NK-92 (cell line): Measurements from ENCODE around the gene TLCD5.

Source experiments
- DNase-seq: peaks from one replicate; lab custom pipeline; 2025; ENCODE audit not compliant: unreplicated experiment; lab: John Stamatoyannopoulos, UW

Gene TLCD5

GRCh38 chr11:120307476-120307875 lies 17.6 kb upstream of the TLCD5 start:
- no peak for DNase-seq

- DNase-seq: no peak
Observed at GRCh38 chr11:120308081-120308480, 17.0 kb upstream of the TLCD5 start.

GRCh38 chr11:120310870-120311269 lies 14.2 kb upstream of the TLCD5 start:
- no peak for DNase-seq

GRCh38 chr11:120314861-120315260 lies 10.2 kb upstream of the TLCD5 start:
- no peak for DNase-seq

GRCh38 chr11:120316880-120317688 lies 8.0 kb upstream of the TLCD5 start:
- DNase-seq: no peak

GRCh38 chr11:120317689-120318480 lies 7.2 kb upstream of the TLCD5 start:
- DNase-seq: no peak

- no peak for DNase-seq
Observed at GRCh38 chr11:120318906-120319305, 6.2 kb upstream of the TLCD5 start.

GRCh38 chr11:120326228-120326627 lies 1.1 kb downstream of the TLCD5 start:
- no peak for DNase-seq

- no peak for DNase-seq
Observed at GRCh38 chr11:120326845-120327281, 1.8 kb downstream of the TLCD5 start.

GRCh38 chr11:120327311-120327710 lies 2.2 kb downstream of the TLCD5 start:
- no peak for DNase-seq

GRCh38 chr11:120329556-120329955 lies 4.5 kb downstream of the TLCD5 start:
- no peak for DNase-seq

- no peak for DNase-seq
Observed at GRCh38 chr11:120330045-120330444, 4.9 kb downstream of the TLCD5 start.

GRCh38 chr11:120331301-120331996 lies 6.3 kb downstream of the TLCD5 start:
- no peak for DNase-seq

GRCh38 chr11:120332822-120333716 lies 8.0 kb downstream of the TLCD5 start:
- DNase-seq: no peak

- DNase-seq: no peak
Observed at GRCh38 chr11:120333801-120334200, 8.7 kb downstream of the TLCD5 start.

- DNase-seq: no peak
Observed at GRCh38 chr11:120334332-120334731, 9.2 kb downstream of the TLCD5 start.

- no peak for DNase-seq
Observed at GRCh38 chr11:120334894-120335462, 9.9 kb downstream of the TLCD5 start.

- no peak for DNase-seq
Observed at GRCh38 chr11:120335556-120335907, 10.4 kb downstream of the TLCD5 start.

GRCh38 chr11:120335908-120336640 lies 11.0 kb downstream of the TLCD5 start, which contains the start of gene ARHGEF12:
TSS of gene ARHGEF12 (plus strand) at chr11:120336413. CDS start at chr11:120337244, 831 bp downstream.
- no peak for DNase-seq
